ENCODE data around the gene ABI3BP.
A peak's percentile ranks its signal among the peaks of the same experiment; 100 is the strongest.

The ABI3BP gene

GRCh38 chr3:100717637-100718487, 275.4 kb downstream of the ABI3BP start:
- no peak for DNase-seq

- DNase-seq, result no peak
These were observed 276.2 kb downstream of the ABI3BP start for GRCh38 chr3:100717063-100717462.

- DNase-seq, result no peak
These were observed 278.0 kb downstream of the ABI3BP start for GRCh38 chr3:100715176-100715575.

- peak; percentile 77 for DNase-seq
These were observed 282.8 kb downstream of the ABI3BP start for GRCh38 chr3:100710261-100710968.

GRCh38 chr3:100709842-100710260, 283.4 kb downstream of the ABI3BP start:
- DNase-seq, result peak; percentile 39

GRCh38 chr3:100708989-100709841, 284.0 kb downstream of the ABI3BP start, which contains the start of gene TFG:
TFG (plus strand) TSS chr3:100709494; CDS start chr3:100713686, 4,192 bp downstream.
- peak; percentile 99 for DNase-seq

- no peak for DNase-seq
These were observed 284.6 kb downstream of the ABI3BP start for GRCh38 chr3:100708644-100708988.

- peak; percentile 71 for DNase-seq
These were observed 286.9 kb downstream of the ABI3BP start for GRCh38 chr3:100706365-100706764.

- DNase-seq, result no peak
These were observed 289.4 kb downstream of the ABI3BP start for GRCh38 chr3:100703865-100704264.

- no peak for DNase-seq
These were observed 290.3 kb downstream of the ABI3BP start for GRCh38 chr3:100702980-100703345.

- DNase-seq, result no peak
These were observed 290.9 kb downstream of the ABI3BP start for GRCh38 chr3:100702082-100702979.

GRCh38 chr3:100700708-100701107, 292.5 kb downstream of the ABI3BP start:
- DNase-seq, result no peak

All from fibroblast of skin of right biceps (primary cell).